Stimulated activated naive CD4-positive, alpha-beta T cell (primary cell): ENCODE measurements around the gene DYNLT1.
"Not testable (repeated sequence)": the region's sequence is repeated elsewhere in the genome, so short reads cannot be mapped to it uniquely, and the experiment has no call there.

Experiments used
- DNase-seq, 6 experiments: peaks; one replicate each; lab custom pipeline; 2025; lab: John Stamatoyannopoulos, UW

The DYNLT1 gene

GRCh38 chr6:158622545-158623190 lies 21.9 kb downstream of the DYNLT1 start:
- DNase-seq: no peak

DNA sequence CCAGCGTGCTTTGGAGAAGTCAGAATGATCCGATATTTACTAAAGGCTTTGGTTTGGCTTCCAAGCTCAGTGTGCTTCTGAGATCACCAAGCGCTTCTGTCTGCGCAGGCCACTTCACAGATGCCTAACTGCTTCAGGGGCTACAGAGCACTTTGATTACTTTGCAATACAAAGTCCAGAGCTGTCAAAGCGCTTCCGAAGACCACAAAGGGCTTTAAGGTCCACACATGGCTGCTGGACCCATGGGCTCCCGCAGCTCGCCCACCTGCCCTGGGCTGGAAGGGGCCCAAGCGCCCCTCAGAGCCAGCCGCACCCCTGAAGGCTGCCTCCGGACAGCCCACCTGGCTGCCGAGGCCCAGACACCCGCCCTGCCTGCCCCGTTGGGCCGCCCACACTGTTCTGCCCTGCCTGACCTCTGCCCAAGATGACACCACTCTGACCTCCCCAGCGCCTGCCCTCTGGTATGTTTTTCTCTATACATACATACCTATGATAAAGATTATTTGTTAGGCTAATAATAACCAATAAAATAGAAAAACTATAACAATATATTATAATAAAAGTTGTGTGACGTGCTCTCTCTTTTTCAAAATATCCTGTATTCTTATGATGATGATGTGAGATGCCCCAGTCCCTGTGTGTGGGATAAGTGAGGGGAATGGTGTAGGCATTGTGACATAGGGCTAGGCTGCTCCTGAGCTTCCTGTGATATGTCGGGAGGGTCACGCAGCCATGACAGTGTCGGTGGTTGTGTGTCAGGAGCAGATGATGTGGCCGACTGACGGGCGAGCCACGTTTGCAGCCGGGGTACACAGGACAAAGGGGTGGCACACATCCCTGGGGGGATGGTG lies 22.6 kb downstream of the DYNLT1 start:
- DNase-seq: no peak

DNA sequence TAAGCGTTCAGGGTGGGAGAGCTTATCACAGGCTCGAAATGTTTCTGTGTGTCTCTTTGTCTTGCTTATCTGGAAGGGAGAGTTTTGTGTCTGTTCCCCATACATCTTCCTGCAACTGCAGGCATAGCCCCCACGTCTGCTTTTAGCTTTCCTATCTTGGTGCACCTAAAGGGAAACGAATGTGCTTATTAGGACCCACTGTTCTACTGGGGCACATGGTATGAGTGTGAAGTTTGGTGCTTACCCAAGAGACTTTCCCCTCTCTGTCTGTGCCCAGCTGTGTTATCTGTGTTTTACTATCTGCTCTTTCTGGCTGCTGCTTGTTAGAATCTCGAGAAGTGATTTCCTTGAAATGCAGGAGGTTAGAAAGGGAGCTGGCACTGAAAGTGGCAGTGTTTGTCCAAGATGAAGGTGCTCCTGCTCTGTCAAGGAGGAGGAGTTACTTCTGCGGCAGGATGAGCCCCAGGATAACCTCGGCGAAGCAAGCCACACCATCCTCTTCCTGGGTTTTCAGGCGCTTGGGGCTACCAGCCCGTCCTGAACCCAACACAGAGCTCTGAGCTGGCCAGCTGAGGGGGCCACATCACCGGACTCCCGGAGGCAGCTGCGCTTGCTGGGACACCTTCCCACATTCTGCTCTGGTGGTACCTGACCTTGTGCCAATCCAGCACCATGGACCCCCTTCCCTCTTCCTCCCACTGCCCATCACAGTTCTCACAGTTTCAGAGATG lies 23.4 kb downstream of the DYNLT1 start:
- no peak for DNase-seq

- DNase-seq: no peak
Measured at GRCh38 chr6:158619922-158620801, 24.4 kb downstream of the DYNLT1 start.

DNA sequence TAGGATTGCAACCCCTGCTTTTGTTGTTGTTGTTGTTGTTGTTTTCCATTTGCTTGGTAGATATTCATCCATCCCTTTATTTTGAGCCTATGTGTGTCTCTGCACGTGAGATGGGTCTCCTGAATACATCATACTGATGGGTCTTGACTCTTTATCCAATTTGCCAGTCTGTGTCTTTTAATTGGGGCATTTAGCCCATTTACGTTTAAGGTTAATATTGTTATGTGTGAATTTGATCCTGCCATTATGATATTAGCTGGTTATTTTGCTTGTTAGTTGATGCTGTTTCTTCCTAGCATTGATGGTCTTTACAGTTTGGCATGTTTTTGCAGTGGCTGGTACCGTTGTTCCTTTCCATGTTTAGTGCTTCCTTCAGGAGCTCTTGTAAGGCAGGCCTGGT lies 26.3 kb downstream of the DYNLT1 start:
- DNase-seq: not testable (repeated sequence)

DNA sequence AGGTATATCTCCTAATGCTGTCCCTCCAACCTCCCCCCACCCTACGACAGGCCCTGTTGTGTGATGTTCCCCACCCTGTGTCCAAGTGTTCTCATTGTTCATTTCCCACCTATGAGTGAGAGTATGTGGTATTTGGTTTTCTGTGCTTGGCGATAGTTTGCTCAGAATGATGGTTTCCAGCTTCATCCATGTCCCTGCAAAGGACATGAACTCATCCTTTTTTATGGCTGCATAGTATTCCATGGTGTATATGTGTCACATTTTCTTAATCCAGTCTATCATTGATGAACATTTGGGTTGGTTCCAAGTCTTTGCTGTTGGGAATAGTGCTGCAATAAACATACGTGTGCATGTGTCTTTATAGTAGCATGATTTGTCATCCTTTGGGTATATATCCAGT lies 29.9 kb downstream of the DYNLT1 start:
- DNase-seq: not testable (repeated sequence)

GRCh38 chr6:158611541-158612370 lies 32.8 kb downstream of the DYNLT1 start:
- DNase-seq: no peak

- no peak for DNase-seq
Measured at GRCh38 chr6:158611039-158611438, 33.5 kb downstream of the DYNLT1 start.

GRCh38 chr6:158610319-158610968 lies 34.1 kb downstream of the DYNLT1 start:
- no peak for DNase-seq

- no peak for DNase-seq
Measured at GRCh38 chr6:158609455-158610155, 34.9 kb downstream of the DYNLT1 start.

GRCh38 chr6:158608221-158608620 lies 36.3 kb downstream of the DYNLT1 start:
- DNase-seq: no peak

- no peak for DNase-seq
Measured at GRCh38 chr6:158607411-158608170, 37.0 kb downstream of the DYNLT1 start.

DNA sequence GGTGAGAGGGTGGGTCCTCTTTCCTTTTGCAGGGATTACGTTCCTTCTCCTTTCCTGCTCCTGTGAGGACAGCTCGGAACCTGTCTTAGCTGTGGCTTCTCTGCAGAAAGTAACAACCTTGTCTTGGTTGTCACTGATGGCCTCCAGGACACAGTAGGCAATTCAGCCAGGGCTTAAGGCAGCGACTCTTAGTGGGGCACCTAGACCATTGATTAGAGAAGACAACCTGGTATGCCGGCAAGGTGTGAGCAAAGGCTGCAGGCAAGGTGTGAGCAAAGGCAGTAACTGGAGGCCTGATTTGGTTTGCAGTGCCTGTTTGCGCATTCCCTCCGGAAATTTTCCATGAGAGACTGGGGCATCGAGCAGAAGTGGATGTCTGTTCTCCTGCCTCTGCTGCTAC lies 37.6 kb downstream of the DYNLT1 start:
- no peak for DNase-seq

GRCh38 chr6:158606011-158606410 lies 38.5 kb downstream of the DYNLT1 start:
- DNase-seq: not testable (repeated sequence)

- DNase-seq: peak; percentile 8 to 46 (median 12)
Measured at GRCh38 chr6:158605266-158605878, 39.2 kb downstream of the DYNLT1 start.

DNA sequence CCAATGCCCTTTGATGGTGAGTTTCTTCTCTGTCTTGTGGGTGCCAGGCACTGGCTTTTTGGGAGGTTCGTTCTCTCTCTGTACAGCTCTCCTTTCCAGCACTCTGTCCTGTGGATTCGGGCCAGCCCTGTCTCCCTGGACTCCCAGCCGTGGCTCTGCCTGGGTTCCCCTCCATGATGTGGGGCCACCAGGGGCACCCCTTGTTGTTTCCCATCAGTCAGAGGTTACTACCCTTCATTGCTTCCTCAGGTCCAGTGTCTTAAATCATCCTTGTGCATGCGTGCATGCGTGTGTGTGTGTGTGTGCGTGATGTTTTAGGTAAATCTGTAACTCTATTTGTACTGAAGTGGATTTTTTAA lies 40.5 kb downstream of the DYNLT1 start:
- no peak for DNase-seq

DNA sequence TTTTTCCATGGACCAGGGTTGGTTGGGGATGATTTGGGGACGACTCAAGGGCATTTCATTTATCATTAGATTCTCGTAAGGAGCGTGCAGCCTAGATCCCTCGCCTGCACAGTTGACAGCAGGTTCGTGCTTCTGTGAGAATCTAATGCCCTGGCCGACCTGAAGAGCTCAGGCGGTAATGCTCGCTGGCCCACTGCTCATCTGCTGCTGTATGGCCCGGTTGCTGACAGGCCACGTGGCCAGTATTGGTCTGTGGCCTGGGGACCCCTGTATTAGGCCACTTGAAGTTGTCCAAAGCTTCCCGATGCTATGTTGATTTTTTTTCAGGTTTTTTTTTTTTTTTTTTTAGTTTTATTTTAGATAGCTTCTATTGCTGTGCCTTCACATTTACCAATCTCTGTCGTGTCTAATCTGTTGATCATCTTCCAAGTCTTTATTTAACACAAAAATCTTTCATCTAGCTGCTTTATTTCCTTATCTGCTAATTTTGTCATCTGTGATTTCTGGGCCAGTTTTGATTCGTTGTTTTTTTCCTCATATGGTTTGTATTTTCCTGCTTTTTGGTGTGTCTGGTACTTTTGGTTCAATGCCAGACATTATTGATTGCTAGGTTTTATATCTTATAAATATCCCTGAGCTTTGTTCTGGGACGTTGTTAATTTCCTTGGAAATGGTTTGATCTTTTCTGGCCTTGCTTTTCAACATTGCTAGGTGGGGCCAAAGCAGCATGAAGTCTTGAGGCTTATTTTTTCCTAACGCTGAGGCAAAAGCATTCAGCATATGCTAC lies 41.1 kb downstream of the DYNLT1 start:
- DNase-seq: no peak

DNA sequence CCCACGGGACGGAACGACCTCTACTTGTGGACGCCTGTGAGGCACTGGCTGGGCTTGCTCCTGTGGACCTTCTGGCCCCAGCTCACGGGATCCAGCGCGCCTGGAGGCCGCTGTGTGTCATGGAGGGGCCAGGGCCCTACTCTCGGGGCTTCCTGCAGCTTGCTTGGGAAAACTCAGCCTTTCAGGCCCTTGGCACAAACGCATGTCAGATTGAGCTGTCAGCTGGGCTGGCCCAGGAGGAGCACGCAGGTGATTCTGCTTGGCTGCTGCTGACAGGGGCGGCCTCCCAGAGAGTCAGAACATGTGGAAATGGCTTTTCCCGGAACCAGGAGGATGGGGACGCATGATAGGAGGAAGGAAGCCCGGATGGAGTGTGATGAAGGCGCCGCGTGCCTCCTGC lies 44.9 kb downstream of the DYNLT1 start:
- no peak for DNase-seq
